Endothelial cell of umbilical vein (primary cell): Measurements from ENCODE around the gene OTUB1. TPM values are rescaled to one million over a fixed set of nuclear protein-coding genes. Genes with fewer than 3 reads are reported as not detected.

Experiments
- BruUV-seq: library from RNA; stranded (reverse); fragments of 400-500 nt; replicated peaks from 2 replicates; lab custom pipeline; 2021; lab: Mats Ljungman, UMichigan
- CTCF ChIA-PET: fragments of 300-600, 350-600 bp; sonication (Branson Sonifier 250); formaldehyde crosslinking; loops from one replicate; lab custom pipeline; 2021; ENCODE audit warnings: antibody characterized with exemption, inconsistent platforms; lab: Charles Lee
- POLR2A ChIA-PET: fragments of 300-600, 350-600 bp; sonication (Branson Sonifier 250); formaldehyde crosslinking; loops from one replicate; lab custom pipeline; 2021; ENCODE audit warnings: antibody characterized with exemption, inconsistent platforms; lab: Charles Lee
- DNase-seq: peaks from one replicate; pipeline ENCODE4 v3.0.0-alpha.2; 2011; ENCODE audit warnings: low read depth, low spot score
- FAIRE-seq: peaks from 2 replicates; lab custom pipeline; 2011; peaks lifted over from hg19 to GRCh38; lab: Jason Lieb, UNC
- H2AFZ ChIP-seq: 2 replicates; pipeline ENCODE4 v1.6.0; 2012; ENCODE audit warnings: low read depth, low read length, control low read depth, inconsistent platforms
- H3K27ac ChIP-seq: 2 replicates; pipeline ENCODE4 v1.5.1; 2011; ENCODE audit warnings: low read depth, mild to moderate bottlenecking, control low read depth, low read length, moderate library complexity; ENCODE audit not compliant: insufficient read depth
- H3K27me3 ChIP-seq, 2 experiments: 2 replicates each; pipeline versions ENCODE4 v1.6.0 to v1.6.1; 2011; ENCODE audit warnings: low read length in 2 of 2, mixed read lengths in 1 of 2; ENCODE audit not compliant: control insufficient read depth in 2 of 2, insufficient read depth in 2 of 2
- H3K36me3 ChIP-seq, 2 experiments: 2 replicates in 1 of 2; 3 replicates in 1 of 2; pipeline ENCODE4 v1.5.1; 2011; ENCODE audit warnings: low read length in 2 of 2, mild to moderate bottlenecking in 1 of 2, moderate library complexity in 1 of 2; ENCODE audit not compliant: control insufficient read depth in 2 of 2, insufficient read depth in 2 of 2; ENCODE audit errors: extremely low read depth in 1 of 2
- H3K4me1 ChIP-seq: 3 replicates; pipeline ENCODE4 v1.5.1; 2011; ENCODE audit warnings: mild to moderate bottlenecking, low read length; ENCODE audit not compliant: control insufficient read depth, insufficient read depth; ENCODE audit errors: extremely low read depth
- H3K4me2 ChIP-seq: 2 replicates; pipeline ENCODE4 v1.6.1; 2011; ENCODE audit warnings: low read length, control low read depth, mixed read lengths; ENCODE audit not compliant: insufficient read depth
- H3K4me3 ChIP-seq, 3 experiments: fragments of 200-600 bp in 1 of 3; sonication (generic), shearing (Covaris generic) in 1 of 3; replicated peaks in 1 of 3; 2 replicates each; pipeline ENCODE4 v1.5.1; 2011 to 2016; ENCODE audit warnings: control low read depth in 3 of 3, low read length in 3 of 3, mild to moderate bottlenecking in 2 of 3, inconsistent platforms in 1 of 3, low read depth in 1 of 3, moderate library complexity in 1 of 3; ENCODE audit not compliant: insufficient read depth in 1 of 3
- H3K79me2 ChIP-seq: 2 replicates; pipeline ENCODE4 v1.6.0; 2012; ENCODE audit warnings: low read length, inconsistent platforms; ENCODE audit not compliant: control insufficient read depth, insufficient read depth
- H3K9ac ChIP-seq: replicated peaks from 2 replicates; pipeline ENCODE3; 2011; ENCODE audit warnings: low read length, control low read depth; ENCODE audit not compliant: insufficient read depth; ENCODE audit errors: extremely low read depth
- H3K9me1 ChIP-seq: replicated peaks from 3 replicates; pipeline ENCODE4 v1.6.0; 2011; ENCODE audit warnings: mild to moderate bottlenecking, low read length; ENCODE audit not compliant: control insufficient read depth, insufficient read depth; ENCODE audit errors: extremely low read depth
- H3K9me3 ChIP-seq: replicated peaks from 2 replicates; pipeline ENCODE4 v1.5.1; 2012; ENCODE audit warnings: low read length, inconsistent platforms; ENCODE audit not compliant: control insufficient read depth, insufficient read depth
- H4K20me1 ChIP-seq: replicated peaks from 2 replicates; pipeline ENCODE3; 2011; ENCODE audit warnings: mild to moderate bottlenecking, low read length; ENCODE audit not compliant: control insufficient read depth, insufficient read depth; ENCODE audit errors: extremely low read depth
- CTCF ChIP-seq, 2 donors: IDR thresholded peaks; 1 replicate in 1 of 2; 2 replicates in 1 of 2; pipeline ENCODE4 v1.5.1; 2011; ENCODE audit warnings: low read length in 2 of 2, mild to moderate bottlenecking in 2 of 2, moderate library complexity in 2 of 2, control low read depth in 1 of 2, inconsistent platforms in 1 of 2, low read depth in 1 of 2; ENCODE audit not compliant: insufficient read depth in 1 of 2; ENCODE audit errors: extremely low read depth in 1 of 2
- EZH2 ChIP-seq: IDR thresholded peaks from 2 replicates; pipeline ENCODE4 v1.6.1; 2012; ENCODE audit warnings: borderline replicate concordance, low read depth, mild to moderate bottlenecking, moderate library complexity, low read length, inconsistent platforms; ENCODE audit not compliant: severe bottlenecking
- FOS ChIP-seq: IDR thresholded peaks from 2 replicates; pipeline ENCODE4 v1.6.1; 2011; ENCODE audit warnings: mild to moderate bottlenecking, low read length, moderate library complexity, borderline replicate concordance; ENCODE audit not compliant: insufficient read depth
- GATA2 ChIP-seq: IDR thresholded peaks from 2 replicates; pipeline ENCODE4 v1.7.0; 2011; ENCODE audit warnings: low read depth, mild to moderate bottlenecking, moderate library complexity, mixed read lengths, low read length; ENCODE audit not compliant: insufficient read length, insufficient read depth
- JUN ChIP-seq: IDR thresholded peaks from 2 replicates; pipeline ENCODE4 v1.6.1; 2011; ENCODE audit warnings: borderline replicate concordance, low read depth; ENCODE audit not compliant: insufficient read length, insufficient read depth
- MAX ChIP-seq: IDR thresholded peaks from 2 replicates; pipeline ENCODE4 v1.6.1; 2011; ENCODE audit not compliant: insufficient read depth, insufficient read length
- MYC ChIP-seq: IDR thresholded peaks from one replicate; pipeline ENCODE4 v1.6.1; 2011; ENCODE audit warnings: mild to moderate bottlenecking, low read depth, low read length
- POLR2A ChIP-seq: IDR thresholded peaks from 2 replicates; pipeline ENCODE4 v1.6.1; 2012; ENCODE audit warnings: low read depth, mild to moderate bottlenecking, control low read depth, low read length
- POLR2AphosphoS5 ChIP-seq: IDR thresholded peaks from 2 replicates; pipeline ENCODE4 v1.6.1; 2012; ENCODE audit warnings: low read depth, mild to moderate bottlenecking, control low read depth, low read length, moderate library complexity; ENCODE audit not compliant: insufficient read depth
- dilution Hi-C: fragments of 300-500 bp; cut with MboI; formaldehyde crosslinking; loops from one replicate; pipeline ENCODE4 v1.15.0; 2019; ENCODE audit warnings: low sequenced_read_pairs; ENCODE audit not compliant: extremely low pct_ligation_motif_present
- intact Hi-C: fragments of 100-400 bp; cut with micrococcal nuclease; formaldehyde crosslinking; loops from one replicate; pipeline ENCODE4 v1.10.0; 2022
- polyA plus RNA-seq, 4 experiments: library from polyadenylated mRNA; depleted of rRNA in 3 of 4; stranded (reverse) in 3 of 4; unstranded in 1 of 4; fragments of >200 nt; gene quantifications; 2 replicates each; pipeline versions ENCODE4 v1.2.1 to v1.2.3, GENCODE V29; 2011 to 2012; ENCODE audit warnings: missing spikeins in 1 of 4
- total RNA-seq: library from RNA; stranded (reverse); gene quantifications from 2 replicates; pipeline ENCODE4 v1.2.3, GENCODE V29; 2021

Gene OTUB1
- total and polyA plus RNA-seq, 2 donors (not counting 3 experiments of a cell fraction or from before 2014, with no cell fraction given): 81.9 to 256 TPM

DNA sequence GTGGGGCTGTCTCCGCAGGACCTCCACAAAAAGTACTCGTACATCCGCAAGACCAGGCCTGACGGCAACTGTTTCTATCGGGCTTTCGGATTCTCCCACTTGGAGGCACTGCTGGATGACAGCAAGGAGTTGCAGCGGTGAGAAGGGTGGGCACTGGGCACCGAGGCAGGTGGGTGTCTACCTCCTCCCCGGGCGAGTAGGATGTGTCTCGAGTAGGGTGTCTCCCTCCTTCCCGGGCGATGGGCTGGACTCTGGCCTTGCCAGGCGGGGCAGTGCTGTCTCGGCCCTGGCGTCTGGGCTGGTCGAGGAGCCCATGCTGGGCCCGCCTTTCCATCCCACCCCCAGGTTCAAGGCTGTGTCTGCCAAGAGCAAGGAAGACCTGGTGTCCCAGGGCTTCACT is 10.3 kb downstream of the OTUB1 start:
- intact Hi-C loops (no loop called here), dilution Hi-C loops (no loop called here)
- peaks cover 15% of the 10 kb centered on the region for H3K4me1 ChIP-seq
- TF ChIP-seq POLR2AphosphoS5 (no peak), MYC (no peak), CTCF (IDR thresholded peaks at IDR 0.05; ENCODE audit: extremely low read depth in 1 of 2, insufficient read depth in 1 of 2, low read depth in 1 of 2, low read length in 2 of 2) (no peak), POLR2A (no peak)
- H2AFZ ChIP-seq: no peak overlapping the region
- peaks cover 0 to 28% of the 10 kb centered on the region in 2 experiments for H3K36me3 ChIP-seq
- no peak overlapping the region for H3K4me2 ChIP-seq
- DNase-seq (no peak), FAIRE-seq (no peak)
- ChIA-PET CTCF (no interaction called here), POLR2A (no interaction called here)
- no peaks in the 10 kb centered on the region for H4K20me1 ChIP-seq
- H3K4me3 ChIP-seq: no peak overlapping the region
- no peak overlapping the region for H3K9ac ChIP-seq
- BruUV-seq: no TSS peak
- H3K27me3 ChIP-seq: no peaks in the 10 kb centered on the region
- H3K27ac ChIP-seq: no peak overlapping the region
- no peaks in the 10 kb centered on the region for H3K9me3 ChIP-seq
- H3K9me1 ChIP-seq: no peaks in the 10 kb centered on the region
- H3K79me2 ChIP-seq: no peaks in the 10 kb centered on the region

GRCh38 chr11:63997104-63997700 is 11.0 kb downstream of the OTUB1 start:
- Histone ChIP-seq H3K9me1 (no peaks in the 10 kb centered on the region), H3K4me2 (no peak overlapping the region), H3K27me3 (no peaks in the 10 kb centered on the region), H4K20me1 (no peaks in the 10 kb centered on the region), H3K4me3 (no peak overlapping the region), H3K27ac (no peak overlapping the region), H3K4me1 (peaks cover 22% of the 10 kb centered on the region), H3K79me2 (no peaks in the 10 kb centered on the region), H2AFZ (no peak overlapping the region), H3K36me3 (peaks cover 0 to 27% of the 10 kb centered on the region in 2 experiments), H3K9me3 (no peaks in the 10 kb centered on the region), H3K9ac (no peak overlapping the region)
- intact Hi-C loops (no loop called here), dilution Hi-C loops (no loop called here)
- BruUV-seq: TSS peak; percentile 56
- no peak for FAIRE-seq
- DNase-seq: no peak
- TF ChIP-seq POLR2A (no peak), JUN (no peak), MYC (no peak), MAX (no peak), CTCF (IDR thresholded peaks at IDR 0.05; ENCODE audit: extremely low read depth in 1 of 2, insufficient read depth in 1 of 2, low read depth in 1 of 2, low read length in 2 of 2) (no peak), POLR2AphosphoS5 (no peak), GATA2 (no peak), EZH2 (no peak), FOS (no peak)
- POLR2A ChIA-PET: interaction anchor here (0.5 kb wide), 1 partner anchor 180 kb away, joined by 7 read pairs; no protein-coding TSS in a partner anchor
- CTCF ChIA-PET: no interaction called here
